ENCODE data around the gene SDK1.

Gene SDK1

DNA sequence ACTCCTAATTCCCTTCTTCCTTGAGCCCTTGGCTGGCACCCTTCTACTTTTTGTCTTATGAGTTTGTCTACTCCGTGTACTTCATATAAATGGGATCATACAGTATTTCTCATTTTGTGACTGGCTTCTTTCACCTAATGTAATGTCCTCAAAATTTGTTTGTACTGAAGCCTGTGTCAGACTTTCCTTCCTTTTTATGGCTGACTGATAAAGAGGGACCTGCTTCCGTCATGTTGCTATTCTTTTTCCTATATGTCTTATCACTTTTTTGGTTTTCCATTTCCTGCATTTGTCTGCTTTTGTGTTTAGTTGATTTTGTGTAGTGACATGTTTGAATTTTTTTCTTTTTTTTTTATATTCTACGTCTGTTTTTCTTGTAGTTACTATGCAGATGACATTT lies 470.9 kb downstream of the SDK1 start:
- Histone ChIP-seq H3K9ac (no peak overlapping the region), H3K36me3 (ENCODE audit: control insufficient read depth, insufficient read depth, low read length) (no peaks in the 10 kb centered on the region), H3K4me3 (ENCODE audit: low read depth, low read length) (no peak overlapping the region), H2AFZ (no peak overlapping the region), H3K4me1 (no peaks in the 10 kb centered on the region), H3K27ac (no peak overlapping the region), H3K27me3 (ENCODE audit: control insufficient read depth, insufficient read depth, low read length) (no peaks in the 10 kb centered on the region), H3K9me3 (ENCODE audit: control insufficient read depth, low read length) (peaks cover 2% of the 10 kb centered on the region), H3K79me2 (no peaks in the 10 kb centered on the region), H3K4me2 (ENCODE audit: low read length) (no peak overlapping the region)
- no peak for TF ChIP-seq CTCF (IDR thresholded peaks at IDR 0.05)

- Histone ChIP-seq H3K36me3 (ENCODE audit: control insufficient read depth, insufficient read depth, low read length) (no peaks in the 10 kb centered on the region), H3K4me3 (ENCODE audit: low read depth, low read length) (no peak overlapping the region), H3K79me2 (no peaks in the 10 kb centered on the region), H3K27ac (no peak overlapping the region), H3K27me3 (ENCODE audit: control insufficient read depth, insufficient read depth, low read length) (no peaks in the 10 kb centered on the region), H3K4me1 (no peaks in the 10 kb centered on the region), H3K9ac (no peak overlapping the region), H3K9me3 (ENCODE audit: control insufficient read depth, low read length) (peaks cover 2% of the 10 kb centered on the region), H2AFZ (no peak overlapping the region), H3K4me2 (ENCODE audit: low read length) (no peak overlapping the region)
- no peak for TF ChIP-seq CTCF (IDR thresholded peaks at IDR 0.05)
Measured at GRCh38 chr7:3778345-3778744, 477.3 kb downstream of the SDK1 start.

DNA sequence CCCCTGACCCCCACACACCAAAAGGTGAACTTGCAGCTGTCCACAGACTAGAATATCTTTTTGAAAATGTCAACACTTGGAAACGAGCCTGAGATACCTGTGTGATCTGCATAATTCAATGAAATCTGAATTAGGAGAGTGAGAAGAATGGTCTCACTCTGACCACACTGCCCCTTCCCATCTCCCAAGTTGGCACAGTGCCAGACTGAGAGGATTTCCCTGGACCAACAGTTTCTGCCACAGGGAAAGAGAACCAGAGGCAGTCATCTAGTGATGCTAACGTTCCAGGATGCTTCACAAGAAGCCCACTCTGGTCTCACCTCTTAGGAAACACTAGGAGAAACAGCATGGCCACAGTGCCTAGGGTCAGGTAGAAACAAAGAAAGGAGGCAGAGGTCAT lies 479.0 kb downstream of the SDK1 start:
- Histone ChIP-seq H3K27me3 (ENCODE audit: control insufficient read depth, insufficient read depth, low read length) (no peaks in the 10 kb centered on the region), H3K79me2 (no peaks in the 10 kb centered on the region), H3K9me3 (ENCODE audit: control insufficient read depth, low read length) (peaks cover 2% of the 10 kb centered on the region), H2AFZ (no peak overlapping the region), H3K4me2 (ENCODE audit: low read length) (no peak overlapping the region), H3K4me3 (ENCODE audit: low read depth, low read length) (no peak overlapping the region), H3K9ac (no peak overlapping the region), H3K36me3 (ENCODE audit: control insufficient read depth, insufficient read depth, low read length) (no peaks in the 10 kb centered on the region), H3K27ac (no peak overlapping the region), H3K4me1 (no peaks in the 10 kb centered on the region)
- TF ChIP-seq CTCF (IDR thresholded peaks at IDR 0.05): no peak

- no peak for TF ChIP-seq CTCF (IDR thresholded peaks at IDR 0.05)
- Histone ChIP-seq H3K9ac (no peak overlapping the region), H3K79me2 (no peaks in the 10 kb centered on the region), H3K9me3 (ENCODE audit: control insufficient read depth, low read length) (peaks cover 2% of the 10 kb centered on the region), H3K4me2 (ENCODE audit: low read length) (no peak overlapping the region), H3K36me3 (ENCODE audit: control insufficient read depth, insufficient read depth, low read length) (no peaks in the 10 kb centered on the region), H3K27me3 (ENCODE audit: control insufficient read depth, insufficient read depth, low read length) (no peaks in the 10 kb centered on the region), H2AFZ (no peak overlapping the region), H3K4me1 (no peaks in the 10 kb centered on the region), H3K27ac (no peak overlapping the region), H3K4me3 (ENCODE audit: low read depth, low read length) (no peak overlapping the region)
Measured at GRCh38 chr7:3780525-3780924, 479.5 kb downstream of the SDK1 start.

GRCh38 chr7:3781607-3782006 lies 480.6 kb downstream of the SDK1 start:
- Histone ChIP-seq H2AFZ (no peak overlapping the region), H3K4me2 (ENCODE audit: low read length) (no peak overlapping the region), H3K4me3 (ENCODE audit: low read depth, low read length) (no peak overlapping the region), H3K36me3 (ENCODE audit: control insufficient read depth, insufficient read depth, low read length) (no peaks in the 10 kb centered on the region), H3K9me3 (ENCODE audit: control insufficient read depth, low read length) (no peaks in the 10 kb centered on the region), H3K79me2 (no peaks in the 10 kb centered on the region), H3K27ac (no peak overlapping the region), H3K9ac (no peak overlapping the region), H3K27me3 (ENCODE audit: control insufficient read depth, insufficient read depth, low read length) (no peaks in the 10 kb centered on the region), H3K4me1 (no peaks in the 10 kb centered on the region)
- TF ChIP-seq CTCF (IDR thresholded peaks at IDR 0.05): no peak

Measured in parathyroid adenoma (tissue), 2 donors.